HCT116 (cell line): ENCODE results near the gene PLB1. TPM values are rescaled to one million over a fixed set of nuclear protein-coding genes. Genes with fewer than 3 reads are reported as not detected.

Source experiments
- ATAC-seq: fragments of 200-7000 bp; cut with Tn5 transposase; 2 replicates; pipeline ENCODE4 v1.9.1; 2020; ENCODE audit warnings: mild to moderate bottlenecking, moderate library complexity
- BruUV-seq: library from RNA; stranded (reverse); fragments of 400-500 nt; replicated peaks from 2 replicates; lab custom pipeline; 2021; lab: Mats Ljungman, UMichigan
- CTCF ChIA-PET: fragments of 300-600 bp; sonication (Branson Sonifier 250); formaldehyde crosslinking; loops from one replicate; lab custom pipeline; 2021; ENCODE audit warnings: antibody characterized with exemption; lab: Charles Lee
- POLR2A ChIA-PET: fragments of 300-600, 350-600 bp; sonication (Branson Sonifier 250); formaldehyde crosslinking; loops from one replicate; lab custom pipeline; 2021; ENCODE audit warnings: antibody characterized with exemption; lab: Charles Lee
- RAD21 ChIA-PET, 2 experiments: fragments of 300-600 bp; sonication (Branson Sonifier 250); formaldehyde crosslinking; loops; one replicate each; lab custom pipeline; 2023; ENCODE audit warnings: low total read pairs in 2 of 2; ENCODE audit not compliant: uncharacterized antibody in 2 of 2, unreplicated experiment in 2 of 2, low non-redundant PET in 1 of 2; lab: Charles Lee
- DNase-seq: peaks from one replicate; pipeline ENCODE4 v3.0.0-alpha.2; 2010; ENCODE audit warnings: low read depth, low spot score
- H2AFZ ChIP-seq: fragments of 200-600 bp; shearing (Covaris generic), sonication (generic); 2 replicates; pipeline ENCODE4 v1.6.1; 2017; ENCODE audit warnings: low read depth, mixed run types, mixed read lengths, antibody characterized with exemption, low read length; ENCODE audit not compliant: poor library complexity, severe bottlenecking
- H3K27ac ChIP-seq: 2 replicates; pipeline ENCODE4 v1.5.1; 2012; ENCODE audit warnings: low read depth, low read length
- H3K27me3 ChIP-seq: fragments of 200-600 bp; sonication (generic); 2 replicates; pipeline ENCODE4 v1.6.1; 2016; ENCODE audit warnings: mixed run types, low read length, mixed read lengths; ENCODE audit not compliant: insufficient read depth
- H3K36me3 ChIP-seq, 2 experiments: fragments of 200-500 bp in 1 of 2; fragments of 200-600 bp in 1 of 2; sonication (Bioruptor generic) in 1 of 2; sonication (generic) in 1 of 2; 2 replicates each; pipeline versions ENCODE4 v1.5.1 to v1.6.1; 2014 to 2016; ENCODE audit warnings: low read length in 2 of 2, inconsistent platforms in 1 of 2, mixed read lengths in 1 of 2, mixed run types in 1 of 2; ENCODE audit not compliant: insufficient read depth in 2 of 2, control insufficient read depth in 1 of 2
- H3K4me1 ChIP-seq, 2 experiments: fragments of 200-600 bp in 1 of 2; sonication (generic) in 1 of 2; 2 replicates each; pipeline versions ENCODE4 v1.5.1 to v1.6.1; 2012 to 2017; ENCODE audit warnings: low read length in 2 of 2, inconsistent platforms in 1 of 2, mild to moderate bottlenecking in 1 of 2, mixed read lengths in 1 of 2, mixed run types in 1 of 2, moderate library complexity in 1 of 2; ENCODE audit not compliant: insufficient read depth in 2 of 2, control insufficient read depth in 1 of 2
- H3K4me2 ChIP-seq: fragments of 200-600 bp; sonication (generic); 2 replicates; pipeline ENCODE4 v1.6.1; 2017; ENCODE audit warnings: mixed run types, low read length, mixed read lengths
- H3K4me3 ChIP-seq, 2 experiments: fragments of 200-600 bp in 1 of 2; sonication (generic) in 1 of 2; replicated peaks in 1 of 2; 2 replicates each; pipeline ENCODE4 v1.5.1; 2011 to 2016; ENCODE audit warnings: low read length in 2 of 2, control low read depth in 1 of 2, low read depth in 1 of 2, mild to moderate bottlenecking in 1 of 2, mixed read lengths in 1 of 2, mixed run types in 1 of 2
- H3K79me2 ChIP-seq: fragments of 200-600 bp; sonication (generic); 2 replicates; pipeline ENCODE4 v1.6.1; 2017; ENCODE audit warnings: mild to moderate bottlenecking, mixed run types, low read length, moderate library complexity, mixed read lengths; ENCODE audit not compliant: insufficient read depth
- H3K9ac ChIP-seq: fragments of 200-600 bp; sonication (generic); 2 replicates; pipeline ENCODE4 v1.6.1; 2016; ENCODE audit warnings: low read length, mixed read lengths
- H3K9me2 ChIP-seq: fragments of 200-600 bp; sonication (generic), shearing (Covaris generic); 2 replicates; pipeline ENCODE4 v1.6.1; 2017; ENCODE audit warnings: mixed run types, mild to moderate bottlenecking, moderate library complexity; ENCODE audit not compliant: insufficient read depth
- H3K9me3 ChIP-seq, 2 experiments: fragments of 200-500 bp in 1 of 2; fragments of 200-600 bp in 1 of 2; sonication (Bioruptor generic) in 1 of 2; sonication (generic) in 1 of 2; 2 replicates each; pipeline ENCODE4 v1.6.1; 2014 to 2017; ENCODE audit warnings: low read length in 2 of 2, mixed read lengths in 2 of 2, inconsistent platforms in 1 of 2, low read depth in 1 of 2, mild to moderate bottlenecking in 1 of 2, mixed run types in 1 of 2, moderate library complexity in 1 of 2; ENCODE audit not compliant: control insufficient read depth in 1 of 2, insufficient read depth in 1 of 2
- H4K20me1 ChIP-seq: fragments of 200-600 bp; sonication (generic), shearing (Covaris generic); 2 replicates; pipeline ENCODE4 v1.6.1; 2017; ENCODE audit warnings: mixed run types, mild to moderate bottlenecking, moderate library complexity; ENCODE audit not compliant: insufficient read depth
- CEBPB ChIP-seq: IDR thresholded peaks from 2 replicates; pipeline ENCODE4 v1.6.1; 2012; ENCODE audit warnings: low read depth
- EZH2 ChIP-seq: fragments of 200-600 bp; sonication (generic); IDR thresholded peaks from 2 replicates; pipeline ENCODE4 v1.6.1; 2017; ENCODE audit warnings: antibody characterized with exemption, mixed run types
- EZH2phosphoT487 ChIP-seq: fragments of 200-600 bp; IDR thresholded peaks from 2 replicates; pipeline ENCODE4 v1.6.1; 2018; ENCODE audit warnings: antibody characterized with exemption, borderline replicate concordance
- FOSL1 ChIP-seq: IDR thresholded peaks from 2 replicates; pipeline ENCODE4 v1.6.1; 2012; ENCODE audit warnings: low read depth
- JUND ChIP-seq: IDR thresholded peaks from 2 replicates; pipeline ENCODE4 v1.6.1; 2012
- POLR2A ChIP-seq: IDR thresholded peaks from 2 replicates; pipeline ENCODE4 v1.7.0; 2011; ENCODE audit warnings: borderline replicate concordance; ENCODE audit not compliant: insufficient read depth, insufficient read length; ENCODE audit errors: extremely low read depth
- POLR2AphosphoS5 ChIP-seq: IDR thresholded peaks from 2 replicates; pipeline ENCODE4 v1.6.1; 2011; ENCODE audit warnings: mild to moderate bottlenecking, low read depth, low read length, moderate library complexity
- RAD21 ChIP-seq: IDR thresholded peaks from 2 replicates; pipeline ENCODE4 v1.6.1; 2012; ENCODE audit warnings: low read depth, mild to moderate bottlenecking
- SIN3A ChIP-seq: IDR thresholded peaks from 2 replicates; pipeline ENCODE4 v1.6.1; 2012; ENCODE audit warnings: low read depth
- SP1 ChIP-seq: IDR thresholded peaks from 2 replicates; pipeline ENCODE4 v1.6.1; 2012; ENCODE audit warnings: low read depth
- SRF ChIP-seq: IDR thresholded peaks from 2 replicates; pipeline ENCODE4 v1.6.1; 2012; ENCODE audit warnings: low read depth
- TCF7L2 ChIP-seq: IDR thresholded peaks from 2 replicates; pipeline ENCODE4 v1.7.0; 2011; ENCODE audit warnings: borderline replicate concordance, inconsistent platforms; ENCODE audit not compliant: insufficient read depth, insufficient read length; ENCODE audit errors: extremely low read depth
- YY1 ChIP-seq: IDR thresholded peaks from 2 replicates; pipeline ENCODE4 v1.6.1; 2011; ENCODE audit warnings: low read length, low read depth, moderate library complexity, mild to moderate bottlenecking; ENCODE audit not compliant: insufficient replicate concordance; ENCODE audit errors: extremely low read depth
- ZFX ChIP-seq: fragments of 450-650 bp; IDR thresholded peaks from 2 replicates; pipeline ENCODE4 v1.6.1; 2017
- ZNF274 ChIP-seq: fragments of 200-500 bp; sonication (Bioruptor generic); IDR thresholded peaks from 2 replicates; pipeline ENCODE4 v1.6.1; 2014; ENCODE audit warnings: mild to moderate bottlenecking, low read depth, low read length, inconsistent platforms
- intact Hi-C: fragments of 100-400 bp; cut with micrococcal nuclease; formaldehyde crosslinking; loops from 2 replicates; pipeline ENCODE4 v1.10.0; 2022
- total RNA-seq: library from RNA; stranded (reverse); gene quantifications from one replicate; pipeline ENCODE4 v1.2.1, GENCODE V29; 2021; ENCODE audit not compliant: unreplicated experiment
- TF ChIP-seq, protein P1 (sequence below), 3 experiments: fragments of 200-600 bp in 1 of 3; sonication (generic) in 1 of 3; IDR thresholded peaks in 2 of 3; conservative IDR thresholded peaks in 1 of 3; 2 replicates each; pipeline ENCODE4 v1.5.1; 2012 to 2017; ENCODE audit warnings: low read depth in 2 of 3, low read length in 2 of 3, antibody characterized with exemption in 1 of 3, borderline replicate concordance in 1 of 3, control low read depth in 1 of 3, mild to moderate bottlenecking in 1 of 3, mixed read lengths in 1 of 3, mixed run types in 1 of 3, moderate library complexity in 1 of 3; ENCODE audit not compliant: insufficient read depth in 1 of 3
- TF ChIP-seq, protein P2 (sequence below): IDR thresholded peaks from 2 replicates; pipeline ENCODE4 v1.6.1; 2012

The PLB1 gene
- total RNA-seq, 1 experiment from 2014 or later = 0.49 TPM

DNA sequence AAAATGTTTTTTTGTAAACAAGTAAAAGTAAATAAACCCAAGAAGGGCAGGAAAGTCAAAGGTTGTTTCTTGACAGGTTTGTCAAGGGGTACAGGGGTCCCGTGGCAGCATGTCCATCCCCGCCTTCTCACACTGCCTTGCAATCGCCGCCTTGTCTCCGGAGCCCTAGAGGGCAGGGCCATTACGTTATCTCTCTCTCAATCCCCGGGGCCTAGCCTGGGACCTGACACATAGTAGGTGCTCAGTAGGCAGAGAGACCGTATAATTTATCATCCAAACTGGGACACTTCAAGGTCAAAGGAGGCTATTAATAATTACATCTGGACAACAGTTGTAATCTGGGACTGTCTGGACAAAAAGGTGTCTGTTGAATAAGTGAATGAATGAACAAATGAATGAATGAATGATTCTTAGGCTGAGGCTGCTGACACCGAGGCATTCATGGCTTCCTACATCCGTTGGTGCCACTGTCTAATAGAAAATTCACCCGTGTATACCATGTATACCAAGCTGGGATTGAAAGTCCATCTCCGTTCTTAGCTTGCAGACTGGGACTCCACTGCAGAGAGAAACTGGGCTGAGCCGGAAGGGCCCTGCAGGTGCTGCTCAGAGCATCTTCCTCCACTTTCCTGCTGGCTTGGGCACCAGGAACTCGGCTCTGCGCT lies 44.8 kb upstream of the PLB1 start:
- no peaks in the 10 kb centered on the region for H3K27me3 ChIP-seq
- TF ChIP-seq ZNF274 (no peak), EZH2phosphoT487 (no peak), CEBPB (no peak), JUND (no peak), SRF (no peak), RAD21 (no peak), TCF7L2 (no peak), FOSL1 (no peak), POLR2A (no peak), POLR2AphosphoS5 (no peak), EZH2 (no peak), SIN3A (no peak), ZFX (no peak), YY1 (no peak), SP1 (no peak)
- TF ChIP-seq, protein P1, sequence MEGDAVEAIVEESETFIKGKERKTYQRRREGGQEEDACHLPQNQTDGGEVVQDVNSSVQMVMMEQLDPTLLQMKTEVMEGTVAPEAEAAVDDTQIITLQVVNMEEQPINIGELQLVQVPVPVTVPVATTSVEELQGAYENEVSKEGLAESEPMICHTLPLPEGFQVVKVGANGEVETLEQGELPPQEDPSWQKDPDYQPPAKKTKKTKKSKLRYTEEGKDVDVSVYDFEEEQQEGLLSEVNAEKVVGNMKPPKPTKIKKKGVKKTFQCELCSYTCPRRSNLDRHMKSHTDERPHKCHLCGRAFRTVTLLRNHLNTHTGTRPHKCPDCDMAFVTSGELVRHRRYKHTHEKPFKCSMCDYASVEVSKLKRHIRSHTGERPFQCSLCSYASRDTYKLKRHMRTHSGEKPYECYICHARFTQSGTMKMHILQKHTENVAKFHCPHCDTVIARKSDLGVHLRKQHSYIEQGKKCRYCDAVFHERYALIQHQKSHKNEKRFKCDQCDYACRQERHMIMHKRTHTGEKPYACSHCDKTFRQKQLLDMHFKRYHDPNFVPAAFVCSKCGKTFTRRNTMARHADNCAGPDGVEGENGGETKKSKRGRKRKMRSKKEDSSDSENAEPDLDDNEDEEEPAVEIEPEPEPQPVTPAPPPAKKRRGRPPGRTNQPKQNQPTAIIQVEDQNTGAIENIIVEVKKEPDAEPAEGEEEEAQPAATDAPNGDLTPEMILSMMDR (IDR thresholded peaks at IDR 0.05 in 2 of 3, conservative IDR thresholded peaks at IDR 0.05 in 1 of 3; ENCODE audit: borderline replicate concordance in 1 of 3, insufficient read depth in 1 of 3, low read depth in 2 of 3, low read length in 2 of 3) = no peak
- TF ChIP-seq, protein P2, sequence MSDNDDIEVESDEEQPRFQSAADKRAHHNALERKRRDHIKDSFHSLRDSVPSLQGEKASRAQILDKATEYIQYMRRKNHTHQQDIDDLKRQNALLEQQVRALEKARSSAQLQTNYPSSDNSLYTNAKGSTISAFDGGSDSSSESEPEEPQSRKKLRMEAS = no peak
- H3K4me2 ChIP-seq = no peak overlapping the region
- H3K9me2 ChIP-seq = no peaks in the 10 kb centered on the region
- no peaks in the 10 kb centered on the region for H3K79me2 ChIP-seq
- peaks cover 8 to 41% of the 10 kb centered on the region in 2 experiments; a peak in 3 of 4 replicates for H3K4me1 ChIP-seq
- no peaks in the 10 kb centered on the region for H3K36me3 ChIP-seq
- ChIA-PET CTCF (no interaction called here), POLR2A (no interaction called here), RAD21 (no interaction called here)
- intact Hi-C loops = no loop called here
- no TSS peak for BruUV-seq
- no peak overlapping the region for H3K4me3 ChIP-seq
- no peak overlapping the region for H3K9ac ChIP-seq
- H3K9me3 ChIP-seq = no peaks in the 10 kb centered on the region
- no peaks in the 10 kb centered on the region for H4K20me1 ChIP-seq
- H2AFZ ChIP-seq = no peak overlapping the region
- ATAC-seq (no peak), DNase-seq (no peak)
- no peak overlapping the region for H3K27ac ChIP-seq
